WI38 (cell line): ENCODE data around the gene TCF7L2.

Experiments
- H3K4me3 ChIP-seq: 2 replicates; pipeline ENCODE4 v1.5.1; 2011; ENCODE audit warnings: low read depth, mild to moderate bottlenecking, control low read depth, low read length
- TF ChIP-seq, protein P1 (sequence below): IDR thresholded peaks from 2 replicates; pipeline ENCODE4 v1.5.1; 2012; ENCODE audit warnings: low read depth, mild to moderate bottlenecking, control low read depth, low read length

Gene TCF7L2

DNA sequence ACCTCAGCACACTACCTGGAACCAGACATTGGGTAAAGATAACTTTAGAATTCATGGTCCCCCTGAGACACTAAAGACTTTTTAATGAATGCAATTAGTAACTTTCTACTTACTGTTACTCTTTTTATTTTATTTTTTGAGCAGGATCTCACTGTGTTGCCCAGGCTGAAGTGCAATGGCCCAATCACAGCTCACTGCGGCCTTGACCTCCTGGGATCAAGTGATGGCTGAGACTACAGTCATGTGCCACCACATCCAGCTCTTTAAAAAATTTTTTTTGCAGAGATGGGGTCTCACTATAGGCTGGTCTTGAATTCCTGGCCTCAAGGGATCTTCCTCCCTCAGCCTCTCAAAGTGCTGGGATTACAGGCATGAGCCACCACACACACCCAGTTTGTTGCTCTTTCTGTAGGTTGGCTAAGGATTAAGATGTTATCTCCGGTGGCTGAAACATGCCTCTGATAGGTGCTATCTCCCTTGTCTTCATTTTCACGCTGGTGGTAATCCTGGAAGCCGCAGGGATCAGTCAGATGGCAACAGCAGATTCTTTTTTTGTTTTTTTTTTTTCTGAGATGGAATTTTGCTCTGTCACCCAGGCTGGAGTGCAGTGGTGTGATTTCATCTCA is 128.3 kb downstream of the TCF7L2 start:
- no peak overlapping the region for H3K4me3 ChIP-seq
- TF ChIP-seq, protein P1, sequence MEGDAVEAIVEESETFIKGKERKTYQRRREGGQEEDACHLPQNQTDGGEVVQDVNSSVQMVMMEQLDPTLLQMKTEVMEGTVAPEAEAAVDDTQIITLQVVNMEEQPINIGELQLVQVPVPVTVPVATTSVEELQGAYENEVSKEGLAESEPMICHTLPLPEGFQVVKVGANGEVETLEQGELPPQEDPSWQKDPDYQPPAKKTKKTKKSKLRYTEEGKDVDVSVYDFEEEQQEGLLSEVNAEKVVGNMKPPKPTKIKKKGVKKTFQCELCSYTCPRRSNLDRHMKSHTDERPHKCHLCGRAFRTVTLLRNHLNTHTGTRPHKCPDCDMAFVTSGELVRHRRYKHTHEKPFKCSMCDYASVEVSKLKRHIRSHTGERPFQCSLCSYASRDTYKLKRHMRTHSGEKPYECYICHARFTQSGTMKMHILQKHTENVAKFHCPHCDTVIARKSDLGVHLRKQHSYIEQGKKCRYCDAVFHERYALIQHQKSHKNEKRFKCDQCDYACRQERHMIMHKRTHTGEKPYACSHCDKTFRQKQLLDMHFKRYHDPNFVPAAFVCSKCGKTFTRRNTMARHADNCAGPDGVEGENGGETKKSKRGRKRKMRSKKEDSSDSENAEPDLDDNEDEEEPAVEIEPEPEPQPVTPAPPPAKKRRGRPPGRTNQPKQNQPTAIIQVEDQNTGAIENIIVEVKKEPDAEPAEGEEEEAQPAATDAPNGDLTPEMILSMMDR = no peak

DNA sequence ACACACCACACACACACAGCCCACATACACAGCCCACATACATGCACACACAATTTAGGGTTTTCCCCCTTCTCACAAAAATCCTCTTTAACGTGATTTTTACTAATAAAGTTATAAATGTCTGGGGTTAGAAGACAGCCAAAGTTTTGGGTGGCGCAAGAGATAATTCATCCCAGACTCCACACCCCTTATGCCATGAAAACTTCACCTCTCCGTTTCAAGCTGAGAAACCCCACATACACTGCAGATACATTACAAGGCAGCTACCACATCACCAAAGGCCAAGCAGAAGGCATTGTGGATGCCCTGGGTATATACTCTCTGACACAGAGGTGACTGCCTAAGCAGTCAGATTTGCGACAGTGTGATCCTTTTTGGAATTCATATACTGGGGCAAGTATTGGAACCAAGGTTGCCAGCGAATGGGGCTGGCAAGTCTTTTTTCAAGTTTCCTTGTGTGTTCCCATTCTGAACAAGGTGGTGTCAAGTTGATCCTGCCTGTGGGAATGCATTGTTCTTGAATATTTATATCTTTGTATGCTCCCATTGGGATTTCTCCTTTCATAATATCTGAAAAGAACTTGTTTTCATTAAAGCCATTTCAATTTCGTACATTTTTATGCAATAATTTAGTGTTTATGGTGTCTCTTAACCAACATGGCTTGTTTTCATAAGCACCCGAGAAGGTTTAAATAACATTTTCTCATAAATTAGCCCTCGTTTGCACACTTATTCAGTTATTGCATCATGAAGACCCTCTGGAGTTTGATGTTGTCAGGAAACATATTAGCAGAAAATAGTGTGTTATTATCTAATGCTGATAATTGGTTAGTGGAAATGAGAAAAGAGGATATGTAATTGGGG is 130.2 kb downstream of the TCF7L2 start:
- TF ChIP-seq, protein P1 = no peak
- no peak overlapping the region for H3K4me3 ChIP-seq

DNA sequence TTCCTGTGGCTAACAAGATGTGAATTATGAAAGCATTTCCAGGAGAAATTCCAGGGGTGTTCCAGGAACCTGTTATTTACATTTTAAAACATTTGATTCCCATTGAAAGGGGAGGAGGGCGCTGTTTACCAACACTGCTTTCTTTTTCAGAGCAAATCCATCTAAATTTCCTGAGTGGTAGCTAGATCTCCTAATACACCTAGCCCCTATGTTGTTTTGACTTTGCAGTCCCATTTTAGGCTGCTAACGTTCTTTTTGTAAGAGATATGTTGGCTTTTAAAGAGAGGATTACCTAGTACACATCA is 130.8 kb downstream of the TCF7L2 start:
- no peak overlapping the region for H3K4me3 ChIP-seq
- TF ChIP-seq, protein P1 = no peak

DNA sequence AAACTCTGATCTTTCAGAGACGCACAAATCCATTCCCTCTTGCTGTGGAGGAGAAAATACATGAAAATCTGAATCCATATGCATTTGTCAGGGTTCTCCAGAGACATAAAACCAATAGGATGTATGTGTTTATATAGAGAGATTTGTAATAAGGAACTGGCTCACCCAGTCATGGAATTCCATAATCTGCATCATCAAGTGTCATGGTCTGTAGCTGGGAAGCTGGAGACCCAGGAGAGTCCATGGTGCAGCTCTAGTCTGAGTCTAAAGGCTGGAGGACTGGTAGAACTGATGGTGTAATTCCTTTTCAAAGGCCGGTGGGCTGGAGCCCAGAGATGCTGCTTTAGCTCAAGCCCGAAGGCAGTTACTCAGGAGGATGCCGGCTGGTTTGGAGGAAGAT is 134.0 kb downstream of the TCF7L2 start:
- TF ChIP-seq, protein P1 = no peak

DNA sequence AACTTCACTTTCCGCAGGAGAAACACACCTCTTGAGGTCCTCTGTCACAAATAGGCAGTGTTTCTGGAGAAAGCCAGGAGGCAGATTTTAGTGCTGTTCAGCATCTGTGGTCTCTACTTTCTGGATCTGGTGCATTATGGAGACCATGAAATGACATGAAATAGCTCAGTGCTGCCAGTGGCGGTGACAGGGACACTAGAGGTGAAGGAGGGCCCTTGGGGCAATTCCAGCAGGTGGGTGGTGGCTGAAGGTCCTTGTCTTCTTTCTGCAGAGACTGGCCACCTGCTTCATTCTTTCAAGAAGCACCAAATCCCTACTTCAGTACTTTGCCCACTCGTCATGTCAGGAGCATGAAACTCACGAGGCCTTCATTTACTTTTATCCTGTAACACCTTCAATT is 135.7 kb downstream of the TCF7L2 start:
- TF ChIP-seq, protein P1 = no peak

More for the DNA sequence above, 134.0 kb downstream of the TCF7L2 start:
- H3K4me3 ChIP-seq = no peak overlapping the region

GRCh38 chr10:113086282-113086681 is 136.2 kb downstream of the TCF7L2 start:
- TF ChIP-seq, protein P1 = no peak
- H3K4me3 ChIP-seq = no peak overlapping the region

More for the DNA sequence above, 135.7 kb downstream of the TCF7L2 start:
- no peak overlapping the region for H3K4me3 ChIP-seq
